H1 (cell line): ENCODE results near the gene SNX33. TPM values are rescaled to one million over a fixed set of nuclear protein-coding genes. Genes with fewer than 3 reads are reported as not detected.

Source experiments
- CTCF ChIA-PET: fragments of 300-600 bp; sonication (Branson Sonifier 250); formaldehyde crosslinking; loops from one replicate; lab custom pipeline; 2021; ENCODE audit not compliant: partially characterized antibody; lab: Charles Lee
- POLR2A ChIA-PET: fragments of 300-600 bp; sonication (Branson Sonifier 250); formaldehyde crosslinking; loops from one replicate; lab custom pipeline; 2021; ENCODE audit warnings: inconsistent platforms; ENCODE audit not compliant: partially characterized antibody; lab: Charles Lee
- DNase-seq, 2 experiments: peaks; one replicate each; pipeline versions ENCODE4 v3.0.0 to v3.0.0-alpha.2; 2010 to 2022; ENCODE audit warnings: low spot score in 2 of 2, low read depth in 1 of 2, mixed read lengths in 1 of 2
- FAIRE-seq: peaks from 2 replicates; lab custom pipeline; 2011; peaks lifted over from hg19 to GRCh38; lab: Jason Lieb, UNC
- H2AFZ ChIP-seq: 2 replicates; pipeline ENCODE4 v1.8.1; 2012; ENCODE audit warnings: low read length, inconsistent platforms
- H2AK5ac ChIP-seq: 2 replicates; pipeline ENCODE4 v1.6.1; 2013; ENCODE audit warnings: low read depth, low read length
- H2BK120ac ChIP-seq: replicated peaks from 2 replicates; pipeline ENCODE3; 2013; ENCODE audit warnings: low read depth, low read length, inconsistent platforms
- H2BK12ac ChIP-seq: 2 replicates; pipeline ENCODE4 v1.6.1; 2013; ENCODE audit warnings: low read depth, low read length
- H2BK15ac ChIP-seq: 2 replicates; pipeline ENCODE4 v1.6.1; 2013; ENCODE audit warnings: low read length
- H2BK20ac ChIP-seq: 2 replicates; pipeline ENCODE4 v1.6.1; 2013; ENCODE audit warnings: low read length
- H2BK5ac ChIP-seq: 2 replicates; pipeline ENCODE4 v1.6.1; 2013; ENCODE audit warnings: low read depth, low read length
- H3K14ac ChIP-seq: 2 replicates; pipeline ENCODE4 v1.6.1; 2013; ENCODE audit warnings: inconsistent platforms; ENCODE audit not compliant: insufficient read length
- H3K18ac ChIP-seq: 2 replicates; pipeline ENCODE4 v1.6.1; 2013; ENCODE audit warnings: low read length; ENCODE audit errors: extremely low read depth
- H3K23ac ChIP-seq: 2 replicates; pipeline ENCODE4 v1.6.1; 2013; ENCODE audit warnings: inconsistent platforms; ENCODE audit not compliant: insufficient read length
- H3K23me2 ChIP-seq: 2 replicates; pipeline ENCODE4 v1.6.1; 2013; ENCODE audit warnings: low read depth, low read length
- H3K27ac ChIP-seq: 2 replicates; pipeline ENCODE4 v1.6.1; 2011; ENCODE audit warnings: low read depth, low read length, inconsistent platforms
- H3K27me3 ChIP-seq, 4 experiments: replicated peaks in 1 of 4; 1 replicate in 1 of 4; 2 replicates in 3 of 4; pipeline versions ENCODE4 v1.6.1 to v1.8.1; 2011 to 2013; ENCODE audit warnings: low read length in 3 of 4, mild to moderate bottlenecking in 3 of 4, inconsistent platforms in 2 of 4, mixed read lengths in 2 of 4, moderate library complexity in 1 of 4; ENCODE audit not compliant: control insufficient read depth in 3 of 4, insufficient read depth in 3 of 4; ENCODE audit errors: extremely low read depth in 1 of 4
- H3K36me3 ChIP-seq, 4 experiments: 2 replicates each; pipeline versions ENCODE4 v1.6.1 to v1.8.1; 2011 to 2013; ENCODE audit warnings: mild to moderate bottlenecking in 4 of 4, low read length in 3 of 4, moderate library complexity in 2 of 4, control low read depth in 1 of 4, inconsistent platforms in 1 of 4; ENCODE audit not compliant: insufficient read depth in 4 of 4, control insufficient read depth in 2 of 4
- H3K4ac ChIP-seq: replicated peaks from 2 replicates; pipeline ENCODE3; 2013; ENCODE audit warnings: low read length, low read depth, mixed read lengths, inconsistent platforms; ENCODE audit not compliant: insufficient read length
- H3K4me1 ChIP-seq, 4 experiments: replicated peaks in 1 of 4; 1 replicate in 1 of 4; 2 replicates in 3 of 4; pipeline versions ENCODE4 v1.6.1 to v1.8.1; 2011 to 2013; ENCODE audit warnings: low read length in 3 of 4, inconsistent platforms in 2 of 4, mixed read lengths in 1 of 4; ENCODE audit not compliant: insufficient read depth in 4 of 4, control insufficient read depth in 3 of 4
- H3K4me2 ChIP-seq, 2 experiments: 2 replicates each; pipeline versions ENCODE4 v1.6.1 to v1.8.1; 2011 to 2013; ENCODE audit warnings: low read depth in 2 of 2, low read length in 2 of 2, control low read depth in 1 of 2, inconsistent platforms in 1 of 2, mild to moderate bottlenecking in 1 of 2; ENCODE audit not compliant: insufficient read depth in 1 of 2
- H3K4me3 ChIP-seq, 4 experiments: fragments of 200-600, 300-600 bp in 1 of 4; sonication (generic), shearing (Covaris generic), sonication (Bioruptor Twin) in 1 of 4; 2 replicates each; pipeline versions ENCODE4 v1.5.1 to v1.8.1; 2011 to 2016; ENCODE audit warnings: low read length in 4 of 4, low read depth in 3 of 4, control low read depth in 2 of 4, inconsistent platforms in 2 of 4, mild to moderate bottlenecking in 2 of 4, mixed read lengths in 1 of 4, moderate library complexity in 1 of 4; ENCODE audit not compliant: insufficient read depth in 2 of 4; ENCODE audit errors: extremely low read depth in 1 of 4
- H3K56ac ChIP-seq: replicated peaks from 2 replicates; pipeline ENCODE3; 2013; ENCODE audit warnings: low read depth, mild to moderate bottlenecking, mixed read lengths, low read length, inconsistent platforms; ENCODE audit not compliant: insufficient read length
- H3K79me1 ChIP-seq: 2 replicates; pipeline ENCODE4 v1.6.1; 2013; ENCODE audit warnings: low read depth, low read length, control low read depth
- H3K79me2 ChIP-seq, 2 experiments: 2 replicates each; pipeline versions ENCODE4 v1.6.1 to v1.8.1; 2012 to 2013; ENCODE audit warnings: low read length in 2 of 2, mild to moderate bottlenecking in 2 of 2, inconsistent platforms in 1 of 2; ENCODE audit not compliant: insufficient read depth in 2 of 2, control insufficient read depth in 1 of 2
- H3K9ac ChIP-seq, 4 experiments: replicated peaks in 1 of 4; 1 replicate in 1 of 4; 2 replicates in 3 of 4; pipeline versions ENCODE4 v1.6.1 to v1.8.1; 2011 to 2013; ENCODE audit warnings: low read depth in 3 of 4, low read length in 3 of 4, control low read depth in 2 of 4, mild to moderate bottlenecking in 2 of 4, moderate library complexity in 2 of 4, inconsistent platforms in 1 of 4; ENCODE audit errors: extremely low read depth in 1 of 4
- H3K9me3 ChIP-seq, 2 experiments: 2 replicates each; pipeline versions ENCODE4 v1.6.1 to v1.8.1; 2012 to 2013; ENCODE audit warnings: mild to moderate bottlenecking in 2 of 2, moderate library complexity in 2 of 2, control low read depth in 1 of 2, inconsistent platforms in 1 of 2, low read depth in 1 of 2, low read length in 1 of 2, mixed read lengths in 1 of 2; ENCODE audit not compliant: insufficient read depth in 2 of 2
- H4K20me1 ChIP-seq, 2 experiments: replicated peaks in 1 of 2; 2 replicates each; pipeline versions ENCODE3 to v1.8.1; 2011 to 2013; ENCODE audit warnings: inconsistent platforms in 2 of 2, low read length in 2 of 2, mild to moderate bottlenecking in 1 of 2; ENCODE audit not compliant: insufficient read depth in 2 of 2, control insufficient read depth in 1 of 2
- H4K5ac ChIP-seq: 2 replicates; pipeline ENCODE4 v1.6.1; 2013; ENCODE audit warnings: low read length, low read depth, mixed read lengths, inconsistent platforms; ENCODE audit not compliant: insufficient read length
- H4K8ac ChIP-seq: 2 replicates; pipeline ENCODE4 v1.8.0; 2013; ENCODE audit warnings: mild to moderate bottlenecking, moderate library complexity, low read length, inconsistent platforms; ENCODE audit not compliant: insufficient read depth; ENCODE audit errors: extremely low read depth
- H4K91ac ChIP-seq: replicated peaks from 2 replicates; pipeline ENCODE3; 2013; ENCODE audit warnings: low read length, mixed read lengths, inconsistent platforms; ENCODE audit not compliant: insufficient read length
- ASH2L ChIP-seq: fragments of 200-600, 300-600 bp; sonication (generic); IDR thresholded peaks from one replicate; pipeline ENCODE4 v1.7.1; 2017; ENCODE audit warnings: low read length
- CHD1 ChIP-seq: IDR thresholded peaks from 2 replicates; pipeline ENCODE4 v1.6.1; 2012; ENCODE audit warnings: low read depth, low read length, improper control_type of control experiment
- CTCF ChIP-seq, 3 experiments: IDR thresholded peaks; 1 replicate in 2 of 3; 2 replicates in 1 of 3; pipeline versions ENCODE4 v1.5.1 to v1.6.1; 2011; ENCODE audit warnings: low read length in 3 of 3, mild to moderate bottlenecking in 3 of 3, inconsistent platforms in 2 of 3, low read depth in 1 of 3, moderate library complexity in 1 of 3; ENCODE audit not compliant: insufficient read depth in 1 of 3; ENCODE audit errors: control extremely low read depth in 1 of 3
- JUN ChIP-seq: IDR thresholded peaks from 2 replicates; pipeline ENCODE4 v1.6.1; 2011; ENCODE audit warnings: low read depth, mild to moderate bottlenecking, improper control_type of control experiment, low read length
- MAX ChIP-seq: IDR thresholded peaks from 2 replicates; pipeline ENCODE4 v1.6.1; 2012; ENCODE audit warnings: inconsistent platforms
- POLR2A ChIP-seq, 2 experiments: IDR thresholded peaks; 1 replicate in 1 of 2; 2 replicates in 1 of 2; pipeline ENCODE4 v1.6.1; 2011; ENCODE audit warnings: low read depth in 2 of 2, low read length in 2 of 2, mild to moderate bottlenecking in 2 of 2; ENCODE audit errors: control extremely low read depth in 1 of 2
- RAD21 ChIP-seq, 2 experiments: IDR thresholded peaks in 1 of 2; conservative IDR thresholded peaks in 1 of 2; 2 replicates each; pipeline ENCODE4 v1.6.1; 2011; ENCODE audit warnings: low read depth in 2 of 2, low read length in 2 of 2, improper control_type of control experiment in 1 of 2, inconsistent platforms in 1 of 2, mild to moderate bottlenecking in 1 of 2, moderate library complexity in 1 of 2
- RXRA ChIP-seq: IDR thresholded peaks from 2 replicates; pipeline ENCODE4 v1.6.1; 2011; ENCODE audit warnings: low read depth, mild to moderate bottlenecking, low read length, moderate library complexity; ENCODE audit not compliant: insufficient read depth
- SAP30 ChIP-seq: fragments of 300-600 bp; sonication (generic); IDR thresholded peaks from 2 replicates; pipeline ENCODE4 v1.7.1; 2012; ENCODE audit warnings: low read length, moderate library complexity, mild to moderate bottlenecking, inconsistent platforms; ENCODE audit not compliant: insufficient read depth, insufficient replicate concordance
- SIX5 ChIP-seq: IDR thresholded peaks from 2 replicates; pipeline ENCODE4 v1.6.1; 2011; ENCODE audit warnings: mild to moderate bottlenecking, low read depth, low read length
- SP4 ChIP-seq: IDR thresholded peaks from 2 replicates; pipeline ENCODE4 v1.6.1; 2012; ENCODE audit warnings: low read length, inconsistent platforms
- ZNF274 ChIP-seq: IDR thresholded peaks from 2 replicates; pipeline ENCODE4 v1.7.0; 2012; ENCODE audit warnings: low read length, borderline replicate concordance; ENCODE audit errors: extremely low read depth
- WGBS, 2 experiments: shearing (Covaris generic) in 1 of 2; methylation state at CpG; one replicate each; pipeline versions ENCODE4 v1.1.6 to v1.1.7; 2013 to 2015; ENCODE audit warnings: low lambda C conversion rate in 2 of 2, mixed read lengths in 2 of 2, inconsistent platforms in 1 of 2, low coverage in 1 of 2, missing lambda C conversion rate in 1 of 2; ENCODE audit not compliant: insufficient replicate concordance in 2 of 2, insufficient coverage in 1 of 2, insufficient read length in 1 of 2; ENCODE audit errors: extremely low coverage in 1 of 2, missing lambda C conversion rate in 1 of 2; 5-methylcytosine and 5-hydroxymethylcytosine counted together
- polyA plus RNA-seq, 7 experiments: library from polyadenylated mRNA; depleted of rRNA in 3 of 7; stranded (reverse) in 5 of 7; unstranded in 2 of 7; fragments of >200 nt in 5 of 7; fragments of 200-250 nt in 2 of 7; gene quantifications; 1 replicate in 5 of 7; 2 replicates in 1 of 7; 4 replicates in 1 of 7; pipeline versions ENCODE4 v1.2.1 to v1.2.3, GENCODE V29; 2011 to 2013; ENCODE audit warnings: missing spikeins in 2 of 7, mixed read lengths in 2 of 7
- total RNA-seq: library from RNA; stranded (reverse); fragmentation: NEBNext Ultra II Directional; extraction: Animal tissue kit (Norgen Biotek cat#: 25700); gene quantifications from 2 replicates; pipeline ENCODE4 v1.2.1, GENCODE V29; 2021

SNX33 gene
- total and polyA plus RNA-seq, 2 of the 8 experiments (the other 6 are each of a cell fraction or from before 2014, with no cell fraction given), result 14.3 to 22.9 TPM

GRCh38 chr15:75599401-75599800 is 48.3 kb upstream of the SNX33 start:
- WGBS, 2 experiments, result 84% methylated on average over 2 of the region's 2 CpGs; no CpG with 5 or more reads in 1 of the 2 experiments
- TF ChIP-seq POLR2A (IDR thresholded peaks at IDR 0.05; ENCODE audit: control extremely low read depth in 1 of 2, low read depth in 2 of 2, low read length in 2 of 2) (no peak), MAX (no peak), RAD21 (IDR thresholded peaks at IDR 0.05 in 1 of 2, conservative IDR thresholded peaks at IDR 0.05 in 1 of 2; ENCODE audit: low read depth in 2 of 2, low read length in 2 of 2) (no peak), SP4 (no peak), RXRA (no peak), ZNF274 (no peak), CHD1 (no peak), SIX5 (no peak), JUN (no peak), SAP30 (no peak), ASH2L (no peak), CTCF (IDR thresholded peaks at IDR 0.05; ENCODE audit: control extremely low read depth in 1 of 3, insufficient read depth in 1 of 3, low read depth in 1 of 3, low read length in 3 of 3) (no peak)

More at GRCh38 chr15:75599401-75599800, 48.3 kb upstream of the SNX33 start:
- Histone ChIP-seq H2BK15ac (no peak overlapping the region), H2AFZ (no peak overlapping the region), H3K36me3 (peaks cover 5 to 16% (median 7%) of the 10 kb centered on the region in 4 experiments; a peak in 5 of 8 replicates), H2BK5ac (no peak overlapping the region), H3K23ac (no peak overlapping the region), H3K23me2 (no peaks in the 10 kb centered on the region), H3K9me3 (no peaks in the 10 kb centered on the region), H2BK12ac (no peak overlapping the region), H3K4ac (no peak overlapping the region), H2AK5ac (no peak overlapping the region), H4K8ac (no peak overlapping the region), H3K27me3 (no peaks in the 10 kb centered on the region), H3K9ac (no peak overlapping the region), H2BK120ac (no peak overlapping the region), H4K20me1 (no peaks in the 10 kb centered on the region), H4K91ac (no peak overlapping the region), H3K14ac (no peak overlapping the region), H3K56ac (no peak overlapping the region), H3K79me1 (no peaks in the 10 kb centered on the region), H4K5ac (no peak overlapping the region), H3K4me1 (no peaks in the 10 kb centered on the region), H2BK20ac (no peak overlapping the region), H3K4me3 (no peak overlapping the region), H3K18ac (no peak overlapping the region), H3K27ac (no peak overlapping the region), H3K4me2 (no peak overlapping the region), H3K79me2 (no peaks in the 10 kb centered on the region)
- ChIA-PET CTCF (interaction anchor here (0.6 to 4.5 kb wide), 8 partner anchors 8 to 688 kb away, joined by 3 to 35 read pairs (median 4); no protein-coding TSS in a partner anchor), POLR2A (interaction anchor here (1.4 kb wide), 1 partner anchor 9 kb away, joined by 6 read pairs; no protein-coding TSS in a partner anchor)
- no peak for FAIRE-seq
- no peak for DNase-seq
